BJ (cell line): ENCODE data around the gene SMC2. TPM values are rescaled to one million over a fixed set of nuclear protein-coding genes. Genes with fewer than 3 reads are reported as not detected.

Experiments used
- CTCF ChIA-PET: fragments of 350-600 bp; formaldehyde crosslinking; extraction: SDS; loops from one replicate; lab custom pipeline; 2021; ENCODE audit warnings: antibody characterized with exemption, inconsistent platforms; lab: Yijun Ruan, JAX
- POLR2A ChIA-PET: fragments of 300-600 bp; sonication (Branson Sonifier 250); formaldehyde crosslinking; extraction: SDS; loops from one replicate; lab custom pipeline; 2021; ENCODE audit warnings: antibody characterized with exemption; lab: Charles Lee
- DNase-seq: peaks from one replicate; pipeline ENCODE4 v3.0.0-alpha.2; 2011; ENCODE audit warnings: low read depth
- H3K27me3 ChIP-seq: 2 replicates; pipeline ENCODE4 v1.6.0; 2011; ENCODE audit warnings: low read length; ENCODE audit not compliant: control insufficient read depth, insufficient read depth
- H3K36me3 ChIP-seq: 2 replicates; pipeline ENCODE4 v1.5.1; 2011; ENCODE audit warnings: low read length; ENCODE audit not compliant: control insufficient read depth, insufficient read depth
- H3K4me3 ChIP-seq: 2 replicates; pipeline ENCODE4 v1.5.1; 2011; ENCODE audit warnings: low read depth, mild to moderate bottlenecking, control low read depth, low read length
- CTCF ChIP-seq: IDR thresholded peaks from 2 replicates; pipeline ENCODE4 v1.5.1; 2011; ENCODE audit warnings: low read depth, mild to moderate bottlenecking, control low read depth, inconsistent platforms, low read length, moderate library complexity; ENCODE audit not compliant: insufficient read depth
- polyA plus RNA-seq: library from polyadenylated mRNA; depleted of rRNA; stranded (reverse); fragments of >200 nt; gene quantifications from 2 replicates; pipeline ENCODE4 v1.2.3, GENCODE V29; 2011

The SMC2 gene
- polyA plus RNA-seq, 1 experiment: 4.5 TPM

GRCh38 chr9:104094534-104095015, 466 bp downstream of the SMC2 start:
- DNase-seq: no peak
- Histone ChIP-seq H3K36me3 (no peaks in the 10 kb centered on the region), H3K4me3 (peak overlapping the region; percentile 78), H3K27me3 (no peaks in the 10 kb centered on the region)
- ChIA-PET POLR2A (no interaction called here), CTCF (interaction anchor here (1.2 to 1.5 kb wide), 3 partner anchors 15 to 68 kb away, joined by 3 to 5 read pairs (median 3); no protein-coding TSS in a partner anchor)
- no peak for TF ChIP-seq CTCF

- H3K4me3 ChIP-seq: no peak overlapping the region
- CTCF ChIA-PET: no interaction called here
- POLR2A ChIA-PET: no interaction called here
- no peak for DNase-seq
- no peaks in the 10 kb centered on the region for H3K27me3 ChIP-seq
- TF ChIP-seq CTCF: no peak
- H3K36me3 ChIP-seq: no peaks in the 10 kb centered on the region; the same call in 1 of the 2 replicates
These were observed 5.5 kb downstream of the SMC2 start for GRCh38 chr9:104099630-104100029.

GRCh38 chr9:104104360-104104759, 10.3 kb downstream of the SMC2 start:
- no peak for DNase-seq
- POLR2A ChIA-PET: no interaction called here
- TF ChIP-seq CTCF: no peak
- CTCF ChIA-PET: no interaction called here
- Histone ChIP-seq H3K27me3 (no peaks in the 10 kb centered on the region), H3K4me3 (no peak overlapping the region), H3K36me3 (no peaks in the 10 kb centered on the region; the same call in 1 of the 2 replicates)

- no peaks in the 10 kb centered on the region for H3K27me3 ChIP-seq
- H3K36me3 ChIP-seq: no peaks in the 10 kb centered on the region
- DNase-seq: no peak
- no peak for TF ChIP-seq CTCF
- ChIA-PET POLR2A (no interaction called here), CTCF (no interaction called here)
- no peak overlapping the region for H3K4me3 ChIP-seq
These were observed 13.7 kb downstream of the SMC2 start for GRCh38 chr9:104107799-104108198.

GRCh38 chr9:104108315-104108714, 14.2 kb downstream of the SMC2 start:
- TF ChIP-seq CTCF: no peak
- Histone ChIP-seq H3K27me3 (no peaks in the 10 kb centered on the region), H3K36me3 (no peaks in the 10 kb centered on the region), H3K4me3 (no peak overlapping the region)
- CTCF ChIA-PET: no interaction called here
- POLR2A ChIA-PET: no interaction called here
- DNase-seq: no peak
